ENCODE results near the gene AK9.

GRCh38 chr6:109446541-109446940 is 244.5 kb downstream of the AK9 start:
- TF ChIP-seq REST (IDR thresholded peaks at IDR 0.05; ENCODE audit: borderline replicate concordance) (no peak), CTCF (IDR thresholded peaks at IDR 0.05; ENCODE audit: poor library complexity, severe bottlenecking) (no peak), SMC3 (conservative IDR thresholded peaks at IDR 0.05; ENCODE audit: poor library complexity) (no peak), RAD21 (conservative IDR thresholded peaks at IDR 0.05) (no peak), TAF1 (IDR thresholded peaks at IDR 0.05; ENCODE audit: low read depth) (no peak)

Data from neural cell (in vitro differentiated cells).